ENCODE results near the gene UBE2J2. TPM values are rescaled to one million over a fixed set of nuclear protein-coding genes. Genes with fewer than 3 reads are reported as not detected.

Gene UBE2J2
- total and polyA plus RNA-seq, 2 experiments from 2014 or later: 47.1 to 70.2 TPM

DNA sequence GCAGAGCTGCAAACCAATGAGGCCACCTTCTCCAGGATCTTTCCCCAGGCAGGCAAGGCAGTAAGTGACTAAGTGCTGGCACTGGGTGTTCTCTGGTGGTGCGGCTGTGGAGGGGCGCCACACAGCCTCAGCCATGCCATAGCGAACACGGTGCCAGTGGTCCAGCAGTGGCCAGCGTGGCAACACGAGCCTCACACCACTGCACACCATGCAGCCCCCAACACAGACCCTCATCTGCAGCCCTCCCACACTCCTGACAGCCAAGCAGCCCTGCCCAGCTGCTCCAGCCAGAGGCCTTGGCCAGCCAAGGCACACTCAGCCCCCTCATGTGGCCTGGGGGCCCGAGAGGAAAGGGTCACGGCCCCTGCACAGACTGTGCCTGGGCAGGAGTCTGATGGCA lies 47.8 kb upstream of the UBE2J2 start:
- H2AFZ ChIP-seq: no peak overlapping the region
- TF ChIP-seq, protein P1, sequence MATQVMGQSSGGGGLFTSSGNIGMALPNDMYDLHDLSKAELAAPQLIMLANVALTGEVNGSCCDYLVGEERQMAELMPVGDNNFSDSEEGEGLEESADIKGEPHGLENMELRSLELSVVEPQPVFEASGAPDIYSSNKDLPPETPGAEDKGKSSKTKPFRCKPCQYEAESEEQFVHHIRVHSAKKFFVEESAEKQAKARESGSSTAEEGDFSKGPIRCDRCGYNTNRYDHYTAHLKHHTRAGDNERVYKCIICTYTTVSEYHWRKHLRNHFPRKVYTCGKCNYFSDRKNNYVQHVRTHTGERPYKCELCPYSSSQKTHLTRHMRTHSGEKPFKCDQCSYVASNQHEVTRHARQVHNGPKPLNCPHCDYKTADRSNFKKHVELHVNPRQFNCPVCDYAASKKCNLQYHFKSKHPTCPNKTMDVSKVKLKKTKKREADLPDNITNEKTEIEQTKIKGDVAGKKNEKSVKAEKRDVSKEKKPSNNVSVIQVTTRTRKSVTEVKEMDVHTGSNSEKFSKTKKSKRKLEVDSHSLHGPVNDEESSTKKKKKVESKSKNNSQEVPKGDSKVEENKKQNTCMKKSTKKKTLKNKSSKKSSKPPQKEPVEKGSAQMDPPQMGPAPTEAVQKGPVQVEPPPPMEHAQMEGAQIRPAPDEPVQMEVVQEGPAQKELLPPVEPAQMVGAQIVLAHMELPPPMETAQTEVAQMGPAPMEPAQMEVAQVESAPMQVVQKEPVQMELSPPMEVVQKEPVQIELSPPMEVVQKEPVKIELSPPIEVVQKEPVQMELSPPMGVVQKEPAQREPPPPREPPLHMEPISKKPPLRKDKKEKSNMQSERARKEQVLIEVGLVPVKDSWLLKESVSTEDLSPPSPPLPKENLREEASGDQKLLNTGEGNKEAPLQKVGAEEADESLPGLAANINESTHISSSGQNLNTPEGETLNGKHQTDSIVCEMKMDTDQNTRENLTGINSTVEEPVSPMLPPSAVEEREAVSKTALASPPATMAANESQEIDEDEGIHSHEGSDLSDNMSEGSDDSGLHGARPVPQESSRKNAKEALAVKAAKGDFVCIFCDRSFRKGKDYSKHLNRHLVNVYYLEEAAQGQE (IDR thresholded peaks at IDR 0.05; ENCODE audit: unreplicated experiment): no peak
- TF ChIP-seq STAT1 (IDR thresholded peaks at IDR 0.05; ENCODE audit: unreplicated experiment) (no peak), NANOG (IDR thresholded peaks at IDR 0.05; ENCODE audit: borderline replicate concordance) (no peak), EZH2phosphoT487 (IDR thresholded peaks at IDR 0.05; ENCODE audit: unreplicated experiment) (no peak), ZNF331 (CRISPR knock-in tag; IDR thresholded peaks at IDR 0.05; ENCODE audit: low read depth) (no peak), ETS1 (IDR thresholded peaks at IDR 0.05) (no peak), ZNF114 (CRISPR knock-in tag; IDR thresholded peaks at IDR 0.05) (no peak), ZNF462 (CRISPR knock-in tag; IDR thresholded peaks at IDR 0.05) (no peak), CREB1 (CRISPR knock-in tag; IDR thresholded peaks at IDR 0.05; ENCODE audit: low read depth) (no peak), POLR2AphosphoS5 (IDR thresholded peaks at IDR 0.05; ENCODE audit: low read depth) (no peak), EZH2 (IDR thresholded peaks at IDR 0.05; ENCODE audit: low read depth, unreplicated experiment) (no peak), JUNB (IDR thresholded peaks at IDR 0.05; ENCODE audit: unreplicated experiment) (no peak)
- TF ChIP-seq, protein P2, sequence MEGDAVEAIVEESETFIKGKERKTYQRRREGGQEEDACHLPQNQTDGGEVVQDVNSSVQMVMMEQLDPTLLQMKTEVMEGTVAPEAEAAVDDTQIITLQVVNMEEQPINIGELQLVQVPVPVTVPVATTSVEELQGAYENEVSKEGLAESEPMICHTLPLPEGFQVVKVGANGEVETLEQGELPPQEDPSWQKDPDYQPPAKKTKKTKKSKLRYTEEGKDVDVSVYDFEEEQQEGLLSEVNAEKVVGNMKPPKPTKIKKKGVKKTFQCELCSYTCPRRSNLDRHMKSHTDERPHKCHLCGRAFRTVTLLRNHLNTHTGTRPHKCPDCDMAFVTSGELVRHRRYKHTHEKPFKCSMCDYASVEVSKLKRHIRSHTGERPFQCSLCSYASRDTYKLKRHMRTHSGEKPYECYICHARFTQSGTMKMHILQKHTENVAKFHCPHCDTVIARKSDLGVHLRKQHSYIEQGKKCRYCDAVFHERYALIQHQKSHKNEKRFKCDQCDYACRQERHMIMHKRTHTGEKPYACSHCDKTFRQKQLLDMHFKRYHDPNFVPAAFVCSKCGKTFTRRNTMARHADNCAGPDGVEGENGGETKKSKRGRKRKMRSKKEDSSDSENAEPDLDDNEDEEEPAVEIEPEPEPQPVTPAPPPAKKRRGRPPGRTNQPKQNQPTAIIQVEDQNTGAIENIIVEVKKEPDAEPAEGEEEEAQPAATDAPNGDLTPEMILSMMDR (conservative IDR thresholded peaks at IDR 0.05; ENCODE audit: low read depth in 2 of 2): no peak
- H3K9me3 Mint-ChIP-seq: no peaks in the 10 kb centered on the region; the same call in 2 of the 3 replicates
- H3K36me3 ChIP-seq (ENCODE audit: insufficient read depth): no peaks in the 10 kb centered on the region
- H3K27ac ChIP-seq (ENCODE audit: low read depth): no peak overlapping the region
- H4K20me1 ChIP-seq (replicated peaks; ENCODE audit: insufficient read depth): peaks cover 16% of the 10 kb centered on the region
- no peak overlapping the region for H3K4me2 ChIP-seq
- peaks cover 37% of the 10 kb centered on the region for H3K36me3 Mint-ChIP-seq (ENCODE audit: low read depth)
- peaks cover 75% of the 10 kb centered on the region for H3K79me2 ChIP-seq (replicated peaks; ENCODE audit: insufficient read depth)
- no peak overlapping the region for H3K27ac Mint-ChIP-seq
- H3F3A ChIP-seq (replicated peaks; ENCODE audit: low read depth): peaks cover 6% of the 10 kb centered on the region; the same call in 1 of the 2 replicates
- no peak overlapping the region for H3K4me3 Mint-ChIP-seq
- DNase-seq (ENCODE audit: low spot score) (no peak), ATAC-seq (no peak)
- no peaks in the 10 kb centered on the region for H3K27me3 ChIP-seq (ENCODE audit: insufficient read depth)
- H3K4me1 ChIP-seq (ENCODE audit: insufficient read depth): peaks cover 3% of the 10 kb centered on the region; the same call in 1 of the 2 replicates
- no peaks in the 10 kb centered on the region for H3K9me2 ChIP-seq (ENCODE audit: insufficient read depth)
- no peak overlapping the region for H3K4me3 ChIP-seq
- peaks cover 15% of the 10 kb centered on the region for H3K4me1 Mint-ChIP-seq
- peaks cover 29% of the 10 kb centered on the region for H3K27me3 Mint-ChIP-seq (ENCODE audit: insufficient read depth, low read depth, poor library complexity)

All from GM23338 (cell line).